A549 (cell line): ENCODE results near the gene DOCK1.

ENCODE experiments used
- CHD4 ChIP-seq: fragments of 200-600 bp; sonication (generic); IDR thresholded peaks from 2 replicates; pipeline ENCODE4 v1.6.1; 2016; ENCODE audit warnings: antibody characterized with exemption, mild to moderate bottlenecking, borderline replicate concordance
- EHMT2 ChIP-seq: fragments of 200-600 bp; sonication (generic); IDR thresholded peaks from 2 replicates; pipeline ENCODE4 v1.6.1; 2016; ENCODE audit warnings: antibody characterized with exemption, low read depth, mild to moderate bottlenecking, moderate library complexity
- EP300 ChIP-seq, 2 experiments: fragments of >200 bp; sonication (Bioruptor Twin); formaldehyde crosslinking; IDR thresholded peaks; 2 replicates in 1 of 2; 3 replicates in 1 of 2; pipeline ENCODE4 v1.6.1; 2016 to 2017
- HEYL ChIP-seq: fragments of 250-450 bp; sonication (Bioruptor Pico); IDR thresholded peaks from 2 replicates; pipeline ENCODE4 v1.8.0; 2021; ENCODE audit warnings: mild to moderate bottlenecking, moderate library complexity
- MAFK ChIP-seq: fragments of 450-650 bp; IDR thresholded peaks from 2 replicates; pipeline ENCODE4 v1.6.1; 2014; ENCODE audit not compliant: partially characterized antibody
- MYC ChIP-seq: IDR thresholded peaks from 2 replicates; pipeline ENCODE4 v1.6.1; 2012; ENCODE audit warnings: mild to moderate bottlenecking, inconsistent platforms, low read length, improper control_type of control experiment, borderline replicate concordance
- POLR2A ChIP-seq: IDR thresholded peaks from 2 replicates; pipeline ENCODE4 v1.6.1; 2012; ENCODE audit warnings: mild to moderate bottlenecking, low read length
- RARB ChIP-seq: fragments of 250-450 bp; sonication (Bioruptor Pico); IDR thresholded peaks from 2 replicates; pipeline ENCODE4 v1.8.0; 2021; ENCODE audit warnings: mild to moderate bottlenecking, moderate library complexity
- TF ChIP-seq, protein P1 (sequence below): fragments of >200 bp; sonication (Bioruptor Twin); formaldehyde crosslinking; IDR thresholded peaks from 3 replicates; pipeline ENCODE4 v1.5.1; 2016
- TF ChIP-seq, protein P2 (sequence below): IDR thresholded peaks from 2 replicates; pipeline ENCODE4 v1.6.1; 2012
- TF ChIP-seq, protein P3 (sequence below): fragments of 450-650 bp; IDR thresholded peaks from 2 replicates; pipeline ENCODE4 v1.6.1; 2014; ENCODE audit warnings: antibody characterized with exemption

DNA sequence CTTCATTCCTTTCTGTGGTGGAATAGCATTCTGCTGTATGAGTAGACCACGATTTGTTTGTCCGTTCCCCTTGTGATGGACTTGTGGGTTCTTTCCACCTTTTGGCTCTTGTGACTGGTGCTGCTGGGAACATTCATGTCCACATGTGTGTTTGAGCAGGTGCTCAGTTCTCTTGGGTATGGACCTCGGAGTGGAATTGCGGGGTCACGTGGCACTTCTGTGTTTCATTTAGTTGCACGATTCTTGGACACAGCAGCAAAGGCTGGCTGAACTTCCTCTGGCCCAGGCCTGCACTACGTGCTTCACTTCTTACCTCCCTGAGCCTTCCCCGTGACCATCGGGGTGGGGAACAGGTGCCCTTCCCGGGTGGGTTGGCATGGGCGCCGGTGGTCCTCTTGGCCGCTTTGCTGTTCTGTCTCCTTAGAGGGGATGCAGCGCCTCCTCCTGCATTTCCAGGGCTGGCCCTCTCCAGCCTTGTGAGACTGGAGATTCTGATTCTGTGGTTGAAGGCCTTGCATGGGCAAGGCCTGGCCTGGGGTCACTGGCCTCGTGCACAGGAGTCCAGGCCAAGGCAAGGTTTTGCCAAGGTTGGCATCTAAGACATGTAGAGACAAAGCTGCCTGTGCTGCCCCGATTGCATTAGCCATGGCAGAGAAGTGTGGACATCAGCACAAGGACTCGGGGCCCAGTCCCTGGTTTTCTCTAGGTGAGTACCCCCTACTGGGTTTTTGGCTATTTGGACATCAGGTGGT lies 25.1 kb downstream of the DOCK1 start:
- TF ChIP-seq MAFK (no peak), RARB (CRISPR knock-in tag) (no peak), POLR2A (no peak), CHD4 (no peak), HEYL (CRISPR knock-in tag) (no peak), MYC (no peak), EP300 (IDR thresholded peaks at IDR 0.05) (no peak), EHMT2 (no peak)
- TF ChIP-seq, protein P1, sequence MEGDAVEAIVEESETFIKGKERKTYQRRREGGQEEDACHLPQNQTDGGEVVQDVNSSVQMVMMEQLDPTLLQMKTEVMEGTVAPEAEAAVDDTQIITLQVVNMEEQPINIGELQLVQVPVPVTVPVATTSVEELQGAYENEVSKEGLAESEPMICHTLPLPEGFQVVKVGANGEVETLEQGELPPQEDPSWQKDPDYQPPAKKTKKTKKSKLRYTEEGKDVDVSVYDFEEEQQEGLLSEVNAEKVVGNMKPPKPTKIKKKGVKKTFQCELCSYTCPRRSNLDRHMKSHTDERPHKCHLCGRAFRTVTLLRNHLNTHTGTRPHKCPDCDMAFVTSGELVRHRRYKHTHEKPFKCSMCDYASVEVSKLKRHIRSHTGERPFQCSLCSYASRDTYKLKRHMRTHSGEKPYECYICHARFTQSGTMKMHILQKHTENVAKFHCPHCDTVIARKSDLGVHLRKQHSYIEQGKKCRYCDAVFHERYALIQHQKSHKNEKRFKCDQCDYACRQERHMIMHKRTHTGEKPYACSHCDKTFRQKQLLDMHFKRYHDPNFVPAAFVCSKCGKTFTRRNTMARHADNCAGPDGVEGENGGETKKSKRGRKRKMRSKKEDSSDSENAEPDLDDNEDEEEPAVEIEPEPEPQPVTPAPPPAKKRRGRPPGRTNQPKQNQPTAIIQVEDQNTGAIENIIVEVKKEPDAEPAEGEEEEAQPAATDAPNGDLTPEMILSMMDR, result no peak
- TF ChIP-seq, protein P2, sequence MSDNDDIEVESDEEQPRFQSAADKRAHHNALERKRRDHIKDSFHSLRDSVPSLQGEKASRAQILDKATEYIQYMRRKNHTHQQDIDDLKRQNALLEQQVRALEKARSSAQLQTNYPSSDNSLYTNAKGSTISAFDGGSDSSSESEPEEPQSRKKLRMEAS, result no peak
- TF ChIP-seq, protein P3, sequence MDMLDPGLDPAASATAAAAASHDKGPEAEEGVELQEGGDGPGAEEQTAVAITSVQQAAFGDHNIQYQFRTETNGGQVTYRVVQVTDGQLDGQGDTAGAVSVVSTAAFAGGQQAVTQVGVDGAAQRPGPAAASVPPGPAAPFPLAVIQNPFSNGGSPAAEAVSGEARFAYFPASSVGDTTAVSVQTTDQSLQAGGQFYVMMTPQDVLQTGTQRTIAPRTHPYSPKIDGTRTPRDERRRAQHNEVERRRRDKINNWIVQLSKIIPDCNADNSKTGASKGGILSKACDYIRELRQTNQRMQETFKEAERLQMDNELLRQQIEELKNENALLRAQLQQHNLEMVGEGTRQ, result no peak
